GM21526 (cell line): ENCODE data around the gene AVL9.
A peak's percentile ranks its signal among the peaks of the same experiment; 100 is the strongest.
"Not testable (repeated sequence)": the region's sequence is repeated elsewhere in the genome, so short reads cannot be mapped to it uniquely, and the experiment has no call there.

ENCODE experiments used
- ATAC-seq: cut with Tn5 transposase; IDR thresholded peaks from one replicate; pipeline ENCODE4 v1.9.1; 2021; ENCODE audit warnings: moderate library complexity; ENCODE audit not compliant: unreplicated experiment, low FRiP score

AVL9 gene

DNA sequence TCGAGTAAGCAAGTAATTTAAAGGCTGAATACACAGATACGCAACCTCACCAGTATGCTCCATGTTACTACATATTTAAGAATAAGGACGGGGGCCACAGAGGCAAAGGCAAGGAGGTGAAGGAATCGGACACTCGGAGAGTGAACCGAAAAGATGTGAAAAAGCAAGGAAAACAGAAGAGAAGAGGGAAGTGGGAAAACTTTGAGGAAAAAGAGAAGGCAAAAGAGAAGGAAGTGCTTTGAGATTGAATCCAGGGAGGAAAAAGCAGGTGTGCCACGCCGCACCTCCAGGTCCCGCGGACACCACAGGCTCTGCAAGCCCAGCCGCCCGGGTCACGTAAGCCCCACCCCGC lies 367 bp upstream of the AVL9 start:
- ATAC-seq: peak; percentile 7

- ATAC-seq: peak; percentile 7
Observed at GRCh38 chr7:32496052-32496813, 944 bp downstream of the AVL9 start.

DNA sequence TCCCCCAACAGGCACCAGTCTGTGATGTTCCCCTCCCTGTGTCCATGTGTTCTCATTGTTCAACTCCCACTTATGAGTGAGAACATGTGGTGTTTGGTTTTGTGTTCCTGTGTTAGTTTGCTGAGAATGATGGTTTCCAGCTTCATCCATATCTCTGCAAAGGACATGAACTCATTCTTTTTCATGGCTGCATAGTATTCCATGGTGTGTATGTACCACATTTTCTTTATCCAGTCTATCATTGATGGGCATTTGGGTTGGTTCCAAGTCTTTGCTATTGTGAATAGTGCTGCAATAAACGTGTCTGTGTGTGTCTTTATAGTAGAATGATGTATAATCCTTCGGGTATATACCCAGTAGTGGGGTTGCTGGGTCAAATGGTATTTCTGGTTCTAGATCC lies 4.5 kb downstream of the AVL9 start:
- not testable (repeated sequence) for ATAC-seq

DNA sequence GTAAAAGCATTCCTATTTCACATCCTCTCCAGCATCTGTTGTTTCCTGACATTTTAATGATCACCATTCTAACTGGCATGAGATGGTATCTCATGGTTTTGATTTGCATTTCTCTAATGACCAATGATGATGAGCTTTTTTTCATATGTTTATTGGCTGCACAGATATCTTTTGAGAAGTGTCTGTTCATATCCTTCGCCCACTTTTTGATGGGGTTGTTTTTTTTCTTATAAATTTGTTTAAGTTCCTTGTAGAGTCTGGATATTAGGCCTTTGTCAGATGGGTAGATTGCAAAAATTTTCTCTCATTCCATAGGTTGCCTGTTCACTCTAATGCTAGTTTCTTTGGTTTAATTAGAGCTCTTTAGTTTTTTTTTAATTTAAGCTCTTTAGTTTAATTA lies 4.9 kb downstream of the AVL9 start:
- ATAC-seq: not testable (repeated sequence)

DNA sequence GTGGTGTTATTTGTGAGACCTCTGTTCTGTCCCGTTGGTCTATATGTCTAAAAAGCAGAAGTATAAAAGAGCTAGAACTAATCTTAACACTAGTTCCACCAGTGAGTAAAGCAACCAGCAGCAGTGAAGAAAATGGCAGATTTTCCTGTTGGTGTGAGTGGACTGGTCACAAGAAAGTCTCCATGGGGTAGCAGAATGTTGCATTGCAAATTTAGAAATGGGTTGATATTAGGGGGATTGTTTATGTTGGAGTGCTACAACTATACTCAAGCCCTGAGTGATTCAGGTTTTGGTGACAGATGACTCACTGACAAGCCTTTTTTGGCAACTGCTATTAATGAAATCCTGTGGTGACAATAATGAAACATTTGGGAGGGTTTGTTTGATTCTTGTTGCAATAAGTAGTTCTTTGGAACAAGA lies 5.6 kb downstream of the AVL9 start:
- ATAC-seq: peak; percentile 56

- no peak for ATAC-seq
Observed at GRCh38 chr7:32501522-32501921, 6.2 kb downstream of the AVL9 start.

DNA sequence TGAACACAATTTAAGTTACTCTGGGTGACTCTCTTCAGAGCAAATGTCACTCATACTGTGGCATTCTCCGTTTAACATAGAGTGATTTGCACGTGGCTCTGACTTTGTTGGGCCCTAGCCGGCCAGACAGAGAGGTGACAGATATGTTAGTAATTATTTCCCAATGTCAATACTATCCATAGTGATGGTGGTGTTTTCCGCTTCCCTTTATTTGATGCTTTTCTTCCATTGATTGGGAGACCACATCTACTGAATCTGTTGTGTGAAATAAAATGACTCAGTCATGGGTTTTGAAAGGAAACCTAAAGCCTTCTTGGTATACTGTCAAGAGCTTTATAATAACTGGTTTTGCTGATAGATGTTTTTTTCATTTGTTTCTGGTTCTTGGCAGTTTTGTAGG lies 7.4 kb downstream of the AVL9 start:
- no peak for ATAC-seq

- peak; percentile 60 for ATAC-seq
Observed at GRCh38 chr7:32506266-32507054, 11.2 kb downstream of the AVL9 start.

GRCh38 chr7:32507414-32507813 lies 12.1 kb downstream of the AVL9 start:
- ATAC-seq: no peak

DNA sequence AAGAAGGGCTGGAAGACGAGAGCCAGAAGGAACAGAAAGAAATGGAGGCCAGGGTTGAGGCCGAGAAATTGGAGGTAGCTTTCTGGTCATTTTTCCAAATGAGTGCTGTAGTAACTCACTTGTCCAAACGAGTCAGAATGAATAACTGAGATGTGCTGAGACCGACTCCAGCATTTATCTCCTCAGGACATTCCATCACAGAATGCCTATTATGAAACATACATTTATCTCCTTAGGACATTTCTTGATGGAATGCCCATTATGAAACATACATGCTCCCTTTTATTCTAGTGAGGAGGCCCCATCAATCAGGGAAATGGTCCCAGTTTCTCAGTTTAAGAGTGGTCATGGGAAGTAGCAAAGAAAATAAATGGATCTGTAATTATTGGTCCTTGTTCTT lies 16.5 kb downstream of the AVL9 start:
- no peak for ATAC-seq

DNA sequence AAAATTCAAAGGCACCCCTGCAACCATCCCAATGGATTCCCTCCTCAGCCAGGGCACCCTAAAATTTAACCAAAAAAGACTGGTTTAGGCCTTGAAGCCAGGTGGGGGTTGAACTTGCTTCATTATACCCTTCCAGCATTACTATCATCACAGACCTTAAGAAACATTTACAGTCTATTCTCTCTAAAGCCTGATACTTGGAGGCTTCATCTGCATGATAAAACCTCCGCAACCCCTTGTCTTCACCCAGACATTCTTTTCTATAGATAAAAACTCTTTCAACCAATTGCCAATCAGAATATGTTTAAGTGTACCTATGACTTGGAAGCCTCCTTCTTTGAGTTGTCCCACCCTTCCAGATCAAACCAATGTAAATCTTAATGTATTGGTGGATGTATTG lies 17.9 kb downstream of the AVL9 start:
- no peak for ATAC-seq

- peak; percentile 85 for ATAC-seq
Observed at GRCh38 chr7:32515890-32516550, 20.7 kb downstream of the AVL9 start.

DNA sequence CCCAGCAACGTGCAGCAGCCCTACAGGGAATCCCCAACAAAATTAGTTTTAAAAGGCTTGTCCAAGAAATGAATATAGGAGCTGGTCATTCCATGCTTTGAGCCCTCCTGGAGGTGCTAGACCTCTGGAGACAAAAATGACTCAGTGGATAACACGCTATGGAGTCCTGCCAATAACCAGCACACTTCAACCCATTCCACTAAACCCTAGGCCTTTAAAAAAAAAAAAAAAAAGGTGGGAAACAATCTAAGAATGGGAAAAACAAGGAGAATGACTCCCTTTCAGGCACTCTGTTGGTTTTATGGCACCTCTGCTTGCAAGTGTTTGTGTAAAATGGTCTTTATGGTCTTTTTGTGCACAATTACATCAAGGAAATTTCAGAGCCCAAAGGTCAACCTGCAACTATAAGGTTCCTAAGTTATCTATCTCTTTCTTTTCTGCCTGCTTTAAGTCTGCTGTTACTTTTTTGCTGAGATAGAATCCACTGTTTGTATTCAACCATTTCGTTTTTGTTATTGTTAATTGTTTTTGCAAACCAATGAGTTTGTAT lies 21.3 kb downstream of the AVL9 start:
- no peak for ATAC-seq

DNA sequence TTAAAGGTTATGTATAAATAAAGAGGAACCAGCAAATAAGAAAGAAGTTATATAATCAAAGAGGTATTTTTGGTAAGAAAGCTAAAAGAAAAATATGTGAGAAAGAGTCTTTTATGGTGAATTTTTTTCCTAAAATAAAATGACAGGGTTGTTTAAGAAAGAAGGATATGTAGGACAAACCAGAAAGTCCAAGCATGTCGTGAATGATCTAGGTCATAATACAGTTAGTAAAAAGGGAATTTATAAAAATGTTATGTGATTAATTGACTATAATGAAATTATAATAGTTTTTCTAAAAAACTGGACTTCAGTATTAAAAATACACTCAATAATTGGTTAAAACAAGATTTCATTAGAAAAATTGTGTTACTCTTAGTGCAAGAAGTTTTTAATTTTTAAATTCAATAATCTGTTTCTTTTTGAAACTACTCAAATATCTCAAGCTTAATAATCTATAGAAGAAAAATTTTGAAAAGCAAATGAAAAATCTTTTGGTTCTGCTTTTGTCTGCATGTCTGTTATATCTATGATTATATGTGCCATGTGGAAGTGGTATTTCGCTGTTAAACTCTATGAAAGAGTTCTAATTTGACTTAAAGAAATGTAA lies 23.3 kb downstream of the AVL9 start:
- no peak for ATAC-seq

DNA sequence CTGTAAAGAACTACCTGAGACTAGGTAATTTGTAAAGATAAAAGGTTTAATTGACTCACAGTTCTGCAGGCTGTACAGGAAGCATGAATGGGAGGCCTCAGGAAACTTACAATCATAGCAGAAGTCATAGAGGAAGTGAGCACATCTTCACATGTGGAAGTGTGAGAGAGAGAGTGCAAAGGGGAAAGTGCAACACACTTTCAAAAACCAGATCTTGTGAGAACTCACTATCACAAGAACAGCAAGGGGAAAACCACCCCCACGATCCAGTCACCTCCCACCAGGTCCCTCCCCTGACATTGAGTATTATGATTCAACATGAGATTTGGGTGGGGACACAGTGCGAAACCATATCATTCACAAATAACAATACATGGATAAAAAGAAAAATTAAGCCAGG lies 24.5 kb downstream of the AVL9 start:
- no peak for ATAC-seq

- no peak for ATAC-seq
Observed at GRCh38 chr7:32522746-32523530, 27.6 kb downstream of the AVL9 start.

DNA sequence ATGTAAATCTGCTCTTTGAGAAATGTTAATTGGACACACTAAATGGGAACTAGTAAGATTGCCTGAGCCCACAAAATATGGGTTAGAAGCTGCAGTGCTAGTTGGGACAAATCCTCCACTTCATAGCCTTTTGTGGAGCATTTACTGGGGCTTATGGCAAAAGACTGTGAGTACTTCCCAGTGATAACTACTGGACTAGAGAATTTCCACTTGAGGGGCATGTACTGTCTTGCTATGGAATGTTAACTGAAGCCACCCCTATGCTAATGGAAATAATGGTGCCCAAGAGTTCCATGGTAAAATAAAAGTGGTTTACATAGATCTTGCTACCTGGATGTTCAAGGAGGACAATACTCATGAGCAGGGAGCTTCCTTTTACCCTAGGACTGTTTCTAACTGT lies 29.3 kb downstream of the AVL9 start:
- no peak for ATAC-seq

DNA sequence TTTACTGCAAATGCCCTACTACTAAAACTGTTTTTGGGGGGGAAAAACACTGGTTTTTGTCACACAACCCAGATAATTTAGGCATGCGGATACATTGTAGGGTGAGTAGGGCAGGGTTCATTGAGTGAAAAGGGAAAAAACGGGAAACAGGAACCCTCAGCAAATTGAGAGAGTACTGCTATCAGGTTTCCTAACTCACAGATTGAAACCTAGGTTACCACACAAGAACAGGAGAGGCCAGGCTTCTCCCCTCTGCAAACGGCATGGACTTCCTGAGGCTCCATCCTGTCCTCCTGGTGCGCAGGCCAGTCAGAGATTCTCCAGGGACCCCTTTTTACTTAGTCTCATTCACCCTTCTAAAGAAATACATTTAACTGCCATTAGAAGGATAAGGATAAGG lies 30.6 kb downstream of the AVL9 start:
- no peak for ATAC-seq

DNA sequence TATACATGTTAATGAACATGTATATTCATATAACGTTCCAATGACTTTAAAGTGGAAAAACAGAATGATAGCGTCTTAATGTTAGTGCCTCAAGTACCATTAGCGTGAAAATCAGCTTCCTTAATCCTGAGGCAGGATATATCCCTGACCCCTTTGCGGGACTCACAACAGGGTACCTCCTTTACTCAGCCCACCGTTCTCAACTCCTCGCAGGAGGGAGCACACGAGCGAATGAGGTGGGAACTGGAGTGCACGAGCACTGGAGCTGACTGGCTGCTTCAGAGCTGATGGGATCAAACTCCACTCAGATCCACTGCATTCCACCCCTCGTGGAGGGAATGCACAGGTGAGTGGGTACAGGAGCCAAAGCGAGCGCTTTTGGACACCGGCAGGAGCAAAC lies 36.1 kb downstream of the AVL9 start:
- ATAC-seq: no peak

GRCh38 chr7:32532086-32532485 lies 36.8 kb downstream of the AVL9 start:
- no peak for ATAC-seq
